OCI-LY3 (cell line): ENCODE measurements around the gene GPRC5B.

ENCODE experiments used
- H2AFZ ChIP-seq: fragments of 200-600, 300-600 bp; shearing (Covaris generic); 2 replicates; pipeline ENCODE4 v1.6.0; 2014; ENCODE audit warnings: antibody characterized with exemption, low read depth, low read length
- H3K27ac ChIP-seq: fragments of 200-600, 300-600 bp; sonication (generic); 2 replicates; pipeline ENCODE4 v1.5.1; 2014; ENCODE audit warnings: mild to moderate bottlenecking, low read length, moderate library complexity, mixed read lengths
- H3K27me3 ChIP-seq: fragments of 200-600, 300-600 bp; sonication (generic); 2 replicates; pipeline ENCODE4 v1.6.1; 2014; ENCODE audit warnings: low read depth, low read length, mixed read lengths
- H3K36me3 ChIP-seq: fragments of 200-600, 300-600 bp; sonication (generic); replicated peaks from 2 replicates; pipeline ENCODE3; 2014; ENCODE audit warnings: low read depth, low read length, mixed read lengths
- H3K4me1 ChIP-seq: fragments of 300-600, 200-600 bp; sonication (generic); 2 replicates; pipeline ENCODE4 v1.6.1; 2014; ENCODE audit warnings: low read length, mixed read lengths
- H3K4me2 ChIP-seq: fragments of 200-600, 300-600 bp; sonication (generic); 2 replicates; pipeline ENCODE4 v1.6.1; 2014; ENCODE audit warnings: low read length, mixed read lengths
- H3K4me3 ChIP-seq: fragments of 300-600, 200-600 bp; sonication (generic); 2 replicates; pipeline ENCODE4 v1.5.1; 2014; ENCODE audit warnings: antibody characterized with exemption, mild to moderate bottlenecking, low read length, moderate library complexity
- H3K79me2 ChIP-seq: fragments of 300-600, 200-600 bp; shearing (Covaris generic); 2 replicates; pipeline ENCODE4 v1.6.1; 2014; ENCODE audit warnings: mild to moderate bottlenecking, low read length, mixed read lengths
- H3K9ac ChIP-seq: fragments of 300-600, 200-600 bp; shearing (Covaris generic); 2 replicates; pipeline ENCODE4 v1.6.0; 2014; ENCODE audit warnings: mild to moderate bottlenecking, low read length, moderate library complexity
- H3K9me3 ChIP-seq: fragments of 200-600, 300-600 bp; shearing (Covaris generic); 2 replicates; pipeline ENCODE4 v1.6.1; 2014; ENCODE audit warnings: low read length, mixed read lengths; ENCODE audit not compliant: insufficient read depth
- H4K20me1 ChIP-seq: fragments of 200-600, 300-600 bp; sonication (generic); 2 replicates; pipeline ENCODE4 v1.6.1; 2016; ENCODE audit warnings: low read length, mixed read lengths; ENCODE audit not compliant: insufficient read depth
- CTCF ChIP-seq: fragments of 200-600, 300-600 bp; sonication (generic); IDR thresholded peaks from 2 replicates; pipeline ENCODE4 v1.5.1; 2014; ENCODE audit warnings: antibody characterized with exemption, low read length, low read depth
- EZH2phosphoT487 ChIP-seq: fragments of 200-600 bp; shearing (Covaris generic); IDR thresholded peaks from 2 replicates; pipeline ENCODE4 v1.6.1; 2018; ENCODE audit warnings: antibody characterized with exemption, mixed run types, low read depth

The GPRC5B gene

GRCh38 chr16:19851476-19851875, 33.2 kb downstream of the GPRC5B start:
- H3K4me2 ChIP-seq: no peak overlapping the region

DNA sequence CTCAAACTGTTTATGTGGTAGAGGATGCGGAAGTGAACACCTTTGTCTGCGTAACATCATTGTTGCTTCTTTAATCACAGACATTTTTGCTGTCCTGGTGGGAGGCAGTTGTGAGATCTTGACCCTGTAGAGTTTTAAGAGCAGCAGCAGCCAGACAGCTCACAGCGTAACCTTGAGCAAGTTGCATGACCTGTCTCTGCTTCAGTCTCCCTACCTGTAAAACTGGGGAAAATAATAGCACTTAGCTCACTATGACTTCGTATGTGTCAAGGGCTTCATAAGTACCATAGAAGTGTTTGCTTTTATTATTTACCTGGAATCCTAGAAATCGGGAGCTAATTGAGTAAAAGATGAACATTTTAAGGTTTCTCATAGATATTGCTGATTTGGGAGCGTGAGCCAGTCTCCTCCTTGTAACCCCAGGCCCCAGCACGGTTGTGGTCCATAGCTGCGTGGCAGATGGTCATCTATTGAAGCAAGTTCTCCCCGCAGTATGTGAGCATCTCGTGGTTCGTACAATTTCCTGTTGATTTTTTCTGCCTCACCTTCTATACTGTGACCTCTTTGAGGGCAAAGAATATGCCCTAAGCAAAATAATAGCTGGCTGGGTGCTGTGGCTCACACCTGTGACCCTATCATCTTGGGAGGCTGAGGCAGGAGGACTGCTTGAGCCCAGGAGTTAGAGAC, 34.4 kb downstream of the GPRC5B start:
- Histone ChIP-seq H4K20me1 (no peaks in the 10 kb centered on the region), H3K27me3 (0 out of 2 replicates have a peak, but pooled peaks cover 3% of the 10 kb centered on the region), H3K27ac (no peak overlapping the region), H3K4me2 (no peak overlapping the region), H3K36me3 (no peaks in the 10 kb centered on the region), H3K9ac (no peak overlapping the region), H3K4me3 (no peak overlapping the region), H3K9me3 (no peaks in the 10 kb centered on the region), H3K4me1 (peaks cover 42% of the 10 kb centered on the region), H2AFZ (no peak overlapping the region), H3K79me2 (no peaks in the 10 kb centered on the region)
- TF ChIP-seq CTCF (no peak), EZH2phosphoT487 (no peak)

More at GRCh38 chr16:19851476-19851875, 33.2 kb downstream of the GPRC5B start:
- H3K4me1 ChIP-seq: peaks cover 53% of the 10 kb centered on the region
- H2AFZ ChIP-seq: no peak overlapping the region
- no peak for TF ChIP-seq EZH2phosphoT487
- TF ChIP-seq CTCF: no peak
- 0 out of 2 replicates have a peak, but pooled peaks cover 3% of the 10 kb centered on the region for H3K27me3 ChIP-seq
- H3K27ac ChIP-seq: no peak overlapping the region
- H3K79me2 ChIP-seq: no peaks in the 10 kb centered on the region
- no peak overlapping the region for H3K9ac ChIP-seq
- no peaks in the 10 kb centered on the region for H3K9me3 ChIP-seq
- H3K4me3 ChIP-seq: no peak overlapping the region
- H3K36me3 ChIP-seq: peaks cover 10% of the 10 kb centered on the region
- no peaks in the 10 kb centered on the region for H4K20me1 ChIP-seq

- no peaks in the 10 kb centered on the region for H3K36me3 ChIP-seq
- H3K79me2 ChIP-seq: no peaks in the 10 kb centered on the region
- no peak overlapping the region for H3K9ac ChIP-seq
- H3K4me2 ChIP-seq: no peak overlapping the region
- TF ChIP-seq CTCF: no peak
- no peak for TF ChIP-seq EZH2phosphoT487
- 0 out of 2 replicates have a peak, but pooled peaks cover 3% of the 10 kb centered on the region for H3K27me3 ChIP-seq
- no peak overlapping the region for H3K4me3 ChIP-seq
- H4K20me1 ChIP-seq: no peaks in the 10 kb centered on the region
- no peak overlapping the region for H3K27ac ChIP-seq
- no peak overlapping the region for H2AFZ ChIP-seq
- H3K4me1 ChIP-seq: peaks cover 29% of the 10 kb centered on the region
- no peaks in the 10 kb centered on the region for H3K9me3 ChIP-seq
Observed at GRCh38 chr16:19848756-19849155, 35.9 kb downstream of the GPRC5B start.

DNA sequence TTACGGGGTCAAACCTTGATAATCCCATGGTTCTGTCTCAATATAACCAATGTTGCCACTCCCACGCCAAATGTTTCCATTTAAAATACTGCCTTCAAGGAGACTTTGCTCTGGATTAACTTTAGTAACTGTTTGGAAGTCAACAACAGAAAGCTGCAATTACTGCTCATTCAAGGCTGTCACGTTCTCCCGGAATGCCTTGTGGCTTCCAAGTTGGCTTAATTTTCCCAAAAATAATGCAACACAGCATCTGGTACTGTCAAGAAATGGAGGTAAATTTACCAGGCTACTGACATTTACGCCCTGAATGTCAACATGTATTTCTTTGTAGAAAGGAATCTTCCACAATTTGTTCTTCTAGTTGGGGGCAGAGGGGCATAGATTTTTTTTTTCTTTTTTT, 38.2 kb downstream of the GPRC5B start:
- Histone ChIP-seq H3K79me2 (no peaks in the 10 kb centered on the region), H3K9ac (no peak overlapping the region), H3K4me1 (peaks cover 7% of the 10 kb centered on the region)

More for the DNA sequence above, 38.2 kb downstream of the GPRC5B start:
- no peak overlapping the region for H3K4me2 ChIP-seq
- no peaks in the 10 kb centered on the region for H3K36me3 ChIP-seq
- H3K27me3 ChIP-seq: 0 out of 2 replicates have a peak, but pooled peaks cover 3% of the 10 kb centered on the region
- H4K20me1 ChIP-seq: no peaks in the 10 kb centered on the region
- no peak overlapping the region for H3K4me3 ChIP-seq
- no peak overlapping the region for H2AFZ ChIP-seq
- no peaks in the 10 kb centered on the region for H3K9me3 ChIP-seq
- H3K27ac ChIP-seq: no peak overlapping the region
- no peak for TF ChIP-seq EZH2phosphoT487
- no peak for TF ChIP-seq CTCF
